Endothelial cell (in vitro differentiated cells): ENCODE results near the gene HMG20B. TPM values are rescaled to one million over a fixed set of nuclear protein-coding genes. Genes with fewer than 3 reads are reported as not detected.

Source experiments
- DNase-seq: peaks from one replicate; pipeline ENCODE4 v3.0.0; 2021; ENCODE audit warnings: low spot score
- H3K27ac Mint-ChIP-seq: one replicate; pipeline ENCODE4 v1.8.0; 2021; ENCODE audit warnings: mixed read lengths, inconsistent platforms; ENCODE audit not compliant: unreplicated experiment
- H3K27me3 Mint-ChIP-seq: one replicate; pipeline ENCODE4 v1.8.0; 2021; ENCODE audit warnings: mild to moderate bottlenecking, moderate library complexity, mixed read lengths, inconsistent platforms; ENCODE audit not compliant: unreplicated experiment
- H3K36me3 Mint-ChIP-seq: one replicate; pipeline ENCODE4 v1.8.0; 2021; ENCODE audit warnings: mild to moderate bottlenecking, low read depth, mixed read lengths, inconsistent platforms; ENCODE audit not compliant: unreplicated experiment
- H3K4me1 Mint-ChIP-seq: one replicate; pipeline ENCODE4 v1.8.0; 2021; ENCODE audit warnings: mild to moderate bottlenecking, mixed read lengths, inconsistent platforms; ENCODE audit not compliant: unreplicated experiment
- H3K4me3 Mint-ChIP-seq: one replicate; pipeline ENCODE4 v1.8.0; 2021; ENCODE audit warnings: mild to moderate bottlenecking, mixed read lengths, inconsistent platforms; ENCODE audit not compliant: unreplicated experiment
- H3K9me3 Mint-ChIP-seq: one replicate; pipeline ENCODE4 v1.8.0; 2021; ENCODE audit warnings: mixed read lengths, inconsistent platforms; ENCODE audit not compliant: unreplicated experiment
- CTCF ChIP-seq: fragments of 200-600 bp; sonication (generic); IDR thresholded peaks from one replicate; pipeline ENCODE4 v1.5.0; 2021; ENCODE audit warnings: antibody characterized with exemption; ENCODE audit not compliant: unreplicated experiment
- total RNA-seq: library from RNA; stranded (reverse); fragmentation: NEBNext Ultra II Directional; extraction: Animal tissue kit (Norgen Biotek cat#: 25700); gene quantifications from one replicate; pipeline ENCODE4 v1.2.1, GENCODE V29; 2021; ENCODE audit not compliant: unreplicated experiment

Gene HMG20B
- total RNA-seq, 1 donor from 2014 or later, result 77.2 TPM

- peaks cover 4% of the 10 kb centered on the region for H3K27me3 Mint-ChIP-seq
- H3K36me3 Mint-ChIP-seq, result no peaks in the 10 kb centered on the region
- peaks cover 11% of the 10 kb centered on the region for H3K4me1 Mint-ChIP-seq
- no peak for TF ChIP-seq CTCF
- H3K4me3 Mint-ChIP-seq, result no peak overlapping the region
- no peak for DNase-seq
- H3K9me3 Mint-ChIP-seq, result no peaks in the 10 kb centered on the region
- no peak overlapping the region for H3K27ac Mint-ChIP-seq
Observed at GRCh38 chr19:3605361-3605760, 32.6 kb downstream of the HMG20B start.

DNA sequence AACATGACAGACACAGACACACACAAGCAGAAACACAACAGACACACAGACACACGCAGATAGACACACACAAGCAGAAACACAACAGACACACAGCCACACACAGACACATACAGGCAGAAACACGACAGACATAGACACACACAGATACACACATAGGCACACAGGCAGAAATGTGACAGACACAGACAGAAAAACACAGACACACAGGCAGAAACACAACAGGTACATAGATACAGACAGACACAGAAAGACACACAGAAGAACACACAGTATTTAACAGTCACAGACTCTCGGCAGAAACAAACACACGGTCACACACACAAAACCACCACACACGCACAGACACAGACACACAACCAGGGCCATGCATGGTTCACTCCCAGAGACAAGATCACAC, 33.0 kb downstream of the HMG20B start:
- peaks cover 8% of the 10 kb centered on the region for H3K27me3 Mint-ChIP-seq
- H3K9me3 Mint-ChIP-seq, result no peaks in the 10 kb centered on the region
- no peak for TF ChIP-seq CTCF
- H3K4me1 Mint-ChIP-seq, result peaks cover 11% of the 10 kb centered on the region
- no peak for DNase-seq
- no peak overlapping the region for H3K27ac Mint-ChIP-seq
- H3K4me3 Mint-ChIP-seq, result no peak overlapping the region
- no peaks in the 10 kb centered on the region for H3K36me3 Mint-ChIP-seq

DNA sequence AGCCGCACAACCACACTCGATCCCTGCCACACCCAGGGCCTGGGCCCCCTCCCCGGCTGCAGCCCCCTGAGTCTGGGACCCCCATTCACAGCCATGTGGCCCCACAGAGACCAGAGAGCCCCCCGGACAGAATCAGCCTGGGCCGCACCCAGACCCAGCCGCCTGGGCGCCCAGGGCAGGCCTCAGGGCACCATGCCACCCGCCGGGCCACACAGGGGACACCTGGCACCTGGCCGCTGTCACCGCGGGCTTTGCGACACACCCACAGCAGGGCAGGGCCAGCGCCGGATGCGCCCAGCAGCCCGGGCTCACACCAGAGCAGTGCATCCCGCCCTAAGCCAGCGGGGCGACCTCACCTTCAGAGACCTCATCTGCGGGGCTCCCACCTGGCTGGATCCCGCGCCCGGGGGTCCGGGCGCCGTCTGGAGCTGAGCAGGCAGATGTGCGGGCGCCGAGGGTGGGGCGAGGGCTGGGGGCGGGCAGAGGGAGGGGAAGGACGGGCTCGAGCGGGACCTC, 33.5 kb downstream of the HMG20B start:
- no peak for TF ChIP-seq CTCF
- no peaks in the 10 kb centered on the region for H3K9me3 Mint-ChIP-seq
- no peak overlapping the region for H3K4me3 Mint-ChIP-seq
- peaks cover 8% of the 10 kb centered on the region for H3K27me3 Mint-ChIP-seq
- no peak overlapping the region for H3K27ac Mint-ChIP-seq
- no peak for DNase-seq
- no peaks in the 10 kb centered on the region for H3K36me3 Mint-ChIP-seq
- peaks cover 11% of the 10 kb centered on the region for H3K4me1 Mint-ChIP-seq

GRCh38 chr19:3606690-3607289, 34.0 kb downstream of the HMG20B start, which contains the start of gene TBXA2R:
TBXA2R (minus strand) TSS chr19:3606875; CDS start chr19:3600634, 6,241 bp downstream.
- Mint-ChIP-seq H3K27ac (peak within 1 kb of the TSS; percentile 91), H3K4me3 (peak within 1 kb of the TSS; percentile 84), H3K27me3 (peaks cover 8% of the 10 kb centered on the region), H3K36me3 (peaks cover under 1% of the 10 kb centered on the region), H3K9me3 (no peaks in the 10 kb centered on the region), H3K4me1 (peaks cover 11% of the 10 kb centered on the region)
- no peak for TF ChIP-seq CTCF
- peak; percentile 42 for DNase-seq

DNA sequence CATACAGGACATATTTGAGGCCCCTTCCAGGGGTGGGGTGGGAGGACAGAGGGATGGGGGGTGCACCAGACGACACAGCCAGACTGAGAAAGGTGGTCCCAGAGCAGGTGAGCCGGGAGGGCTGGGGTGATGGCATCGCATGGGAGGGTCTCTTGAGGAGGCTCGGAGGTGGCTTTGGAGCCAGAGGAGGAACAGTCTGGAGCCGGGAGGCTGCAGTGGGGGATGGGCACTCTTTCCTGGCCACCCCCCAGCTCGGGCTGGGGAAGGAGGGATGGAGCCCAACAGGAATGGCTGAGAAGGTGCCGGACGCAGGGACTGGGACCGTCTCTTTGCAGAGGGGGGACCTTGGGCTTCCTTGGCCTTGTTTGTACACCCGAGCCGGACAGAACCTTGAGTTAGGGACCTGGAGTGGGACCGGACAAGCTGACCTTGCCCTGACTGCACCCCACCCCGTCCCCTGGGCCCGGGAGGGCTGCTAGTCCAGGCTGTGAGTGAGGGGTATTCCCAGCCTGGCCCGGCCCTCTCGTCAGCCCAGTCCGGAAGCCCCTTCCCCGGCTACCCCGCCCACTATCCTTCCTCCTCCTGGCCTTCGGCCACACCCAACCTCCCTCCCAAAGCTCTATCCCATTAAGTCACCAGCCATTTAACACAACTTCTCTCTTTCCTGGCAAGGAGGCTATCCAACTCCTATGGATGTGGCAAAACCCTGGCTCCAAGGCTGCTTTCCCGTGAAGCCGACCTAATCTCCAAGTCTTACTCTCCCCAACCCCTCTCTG, 34.7 kb downstream of the HMG20B start:
- no peak for TF ChIP-seq CTCF
- peak overlapping the region; percentile 91 for H3K27ac Mint-ChIP-seq
- DNase-seq, result no peak
- H3K9me3 Mint-ChIP-seq, result no peaks in the 10 kb centered on the region
- peak overlapping the region; percentile 84 for H3K4me3 Mint-ChIP-seq
- peaks cover 5% of the 10 kb centered on the region for H3K36me3 Mint-ChIP-seq
- H3K27me3 Mint-ChIP-seq, result peaks cover 8% of the 10 kb centered on the region
- peaks cover 11% of the 10 kb centered on the region for H3K4me1 Mint-ChIP-seq
